Measurements from ENCODE around the gene NOXA1. TPM values are rescaled to one million over a fixed set of nuclear protein-coding genes. Genes with fewer than 3 reads are reported as not detected.

Gene NOXA1
- total and polyA plus RNA-seq, 2 donors (not counting 1 experiment from before 2014, with no cell fraction given) = 0.08 to 0.66 TPM

DNA sequence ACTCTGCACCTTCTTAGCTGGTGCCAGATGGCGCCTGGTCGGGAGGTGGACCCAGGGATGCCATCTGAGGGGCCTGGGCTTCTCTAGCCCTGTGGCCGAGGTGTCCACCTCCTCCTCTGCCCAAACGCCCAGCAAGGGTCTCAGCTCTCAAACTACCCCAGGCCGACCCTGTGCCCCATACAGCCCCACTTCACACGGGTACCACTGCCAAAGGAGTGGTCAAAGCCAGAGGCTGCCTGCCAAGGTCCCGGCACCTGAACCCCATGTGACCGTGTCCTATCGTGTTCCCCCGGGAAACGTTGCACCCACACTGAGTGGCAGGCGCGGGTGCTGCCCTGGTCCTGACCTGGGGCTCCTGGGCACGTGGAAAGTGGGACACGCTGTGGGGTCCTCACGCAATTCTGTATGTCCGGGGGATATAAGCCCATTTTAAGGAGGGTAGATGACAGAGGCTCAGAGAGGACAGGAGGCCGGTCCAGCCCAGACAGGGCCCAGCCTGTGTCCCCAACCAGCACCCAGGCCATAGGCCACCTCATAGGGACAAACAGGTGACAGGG is 16.0 kb downstream of the NOXA1 start:
- TF ChIP-seq, protein P1, sequence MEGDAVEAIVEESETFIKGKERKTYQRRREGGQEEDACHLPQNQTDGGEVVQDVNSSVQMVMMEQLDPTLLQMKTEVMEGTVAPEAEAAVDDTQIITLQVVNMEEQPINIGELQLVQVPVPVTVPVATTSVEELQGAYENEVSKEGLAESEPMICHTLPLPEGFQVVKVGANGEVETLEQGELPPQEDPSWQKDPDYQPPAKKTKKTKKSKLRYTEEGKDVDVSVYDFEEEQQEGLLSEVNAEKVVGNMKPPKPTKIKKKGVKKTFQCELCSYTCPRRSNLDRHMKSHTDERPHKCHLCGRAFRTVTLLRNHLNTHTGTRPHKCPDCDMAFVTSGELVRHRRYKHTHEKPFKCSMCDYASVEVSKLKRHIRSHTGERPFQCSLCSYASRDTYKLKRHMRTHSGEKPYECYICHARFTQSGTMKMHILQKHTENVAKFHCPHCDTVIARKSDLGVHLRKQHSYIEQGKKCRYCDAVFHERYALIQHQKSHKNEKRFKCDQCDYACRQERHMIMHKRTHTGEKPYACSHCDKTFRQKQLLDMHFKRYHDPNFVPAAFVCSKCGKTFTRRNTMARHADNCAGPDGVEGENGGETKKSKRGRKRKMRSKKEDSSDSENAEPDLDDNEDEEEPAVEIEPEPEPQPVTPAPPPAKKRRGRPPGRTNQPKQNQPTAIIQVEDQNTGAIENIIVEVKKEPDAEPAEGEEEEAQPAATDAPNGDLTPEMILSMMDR (conservative IDR thresholded peaks at IDR 0.05 in 1 of 2, IDR thresholded peaks at IDR 0.05 in 1 of 2; ENCODE audit: low read depth in 1 of 2, low read length in 2 of 2) = no peak
- TF ChIP-seq EZH2 (IDR thresholded peaks at IDR 0.05; ENCODE audit: low read length, missing control alignments) = no peak
- Histone ChIP-seq H3K36me3 (ENCODE audit: control insufficient read depth, insufficient read depth, low read length) (no peaks in the 10 kb centered on the region), H3K9me3 (ENCODE audit: control insufficient read depth, insufficient read depth, low read depth, low read length) (no peaks in the 10 kb centered on the region)

DNA sequence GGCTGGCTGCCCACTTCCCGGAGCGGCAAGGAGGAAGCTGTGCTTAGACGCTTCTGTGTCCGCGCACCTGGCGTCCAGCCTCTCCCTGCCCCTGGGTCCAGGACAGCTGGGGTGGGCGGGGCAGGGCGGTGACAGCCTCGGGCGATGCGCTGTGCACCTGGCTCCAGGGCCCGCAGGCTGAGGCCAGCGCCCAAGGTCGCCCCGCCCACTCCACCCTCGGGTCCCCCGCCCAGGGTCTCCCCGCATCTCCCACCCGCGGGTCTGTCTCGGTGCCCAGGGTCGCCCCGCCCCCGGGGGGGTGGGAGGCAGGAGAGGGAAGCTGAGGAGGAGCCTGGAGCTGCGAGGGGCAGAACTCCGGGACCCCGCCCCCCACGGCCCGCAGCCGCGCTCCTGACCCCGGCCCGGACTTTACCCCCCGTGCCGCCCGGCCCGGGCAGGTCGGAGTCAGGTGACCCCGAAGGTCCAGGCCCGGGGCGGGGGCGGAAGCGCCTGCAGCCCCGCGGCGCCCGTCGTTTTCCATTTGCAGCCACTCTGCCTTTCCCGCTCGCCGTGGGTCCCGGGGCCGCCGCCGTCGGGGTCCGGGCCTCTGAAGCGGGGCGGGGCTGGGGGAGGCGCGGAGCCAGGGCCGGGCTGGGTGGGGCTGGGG is 18.2 kb downstream of the NOXA1 start, which contains the start of gene ENTPD8:
ENTPD8 (minus strand) TSS at position 69 of the 646 bp plus-strand sequence. CDS start 3,072 bp downstream, outside the sequence.
- no peaks in the 10 kb centered on the region for H4K20me1 ChIP-seq (ENCODE audit: control insufficient read depth, extremely low read depth, insufficient read depth, low read length)
- no peaks in the 10 kb centered on the region for H3K36me3 ChIP-seq (ENCODE audit: control insufficient read depth, insufficient read depth, low read length)
- no peaks in the 10 kb centered on the region for H3K9me3 ChIP-seq (ENCODE audit: control insufficient read depth, insufficient read depth, low read depth, low read length)
- no peaks in the 10 kb centered on the region for H3K27me3 ChIP-seq (ENCODE audit: control insufficient read depth, insufficient read depth, low read length)
- H3K4me1 ChIP-seq (ENCODE audit: control insufficient read depth, extremely low read depth, insufficient read depth, low read length) = peaks cover 2% of the 10 kb centered on the region
- no peaks in the 10 kb centered on the region for H3K79me2 ChIP-seq (ENCODE audit: control insufficient read depth, insufficient read depth, low read length)
- DNase-seq (ENCODE audit: low read depth in 2 of 2) = no peak
- peak within 1 kb of the TSS in 1 of 4 experiments; percentile 39 for H3K4me3 ChIP-seq (replicated peaks in 1 of 4; ENCODE audit: control extremely low read depth in 1 of 4, insufficient read depth in 1 of 4, low read depth in 3 of 4, low read length in 4 of 4)
- H3K9ac ChIP-seq (ENCODE audit: insufficient read depth, low read length) = no peak within 1 kb of the TSS
- H3K27ac ChIP-seq (ENCODE audit: insufficient read depth, low read length) = no peak within 1 kb of the TSS
- TF ChIP-seq EZH2 (IDR thresholded peaks at IDR 0.05; ENCODE audit: low read length, missing control alignments) = no peak
- TF ChIP-seq, protein P1 (conservative IDR thresholded peaks at IDR 0.05 in 1 of 2, IDR thresholded peaks at IDR 0.05 in 1 of 2; ENCODE audit: low read depth in 1 of 2, low read length in 2 of 2) = no peak
- no peak within 1 kb of the TSS for H2AFZ ChIP-seq (ENCODE audit: low read length)
- H3K4me2 ChIP-seq (ENCODE audit: extremely low read depth, insufficient read depth, low read length) = peak within 1 kb of the TSS; percentile 51

More for the DNA sequence above, 16.0 kb downstream of the NOXA1 start:
- H4K20me1 ChIP-seq (ENCODE audit: control insufficient read depth, extremely low read depth, insufficient read depth, low read length) = no peaks in the 10 kb centered on the region
- H3K4me1 ChIP-seq (ENCODE audit: control insufficient read depth, extremely low read depth, insufficient read depth, low read length) = no peaks in the 10 kb centered on the region
- H3K79me2 ChIP-seq (ENCODE audit: control insufficient read depth, insufficient read depth, low read length) = no peaks in the 10 kb centered on the region
- no peak for DNase-seq (ENCODE audit: low read depth in 2 of 2)
- no peak overlapping the region for H3K4me2 ChIP-seq (ENCODE audit: extremely low read depth, insufficient read depth, low read length)
- no peak overlapping the region for H3K27ac ChIP-seq (ENCODE audit: insufficient read depth, low read length)
- no peak overlapping the region for H2AFZ ChIP-seq (ENCODE audit: low read length)
- no peak overlapping the region for H3K4me3 ChIP-seq (replicated peaks in 1 of 4; ENCODE audit: control extremely low read depth in 1 of 4, insufficient read depth in 1 of 4, low read depth in 3 of 4, low read length in 4 of 4)
- no peak overlapping the region for H3K9ac ChIP-seq (ENCODE audit: insufficient read depth, low read length)
- no peaks in the 10 kb centered on the region for H3K27me3 ChIP-seq (ENCODE audit: control insufficient read depth, insufficient read depth, low read length)

DNA sequence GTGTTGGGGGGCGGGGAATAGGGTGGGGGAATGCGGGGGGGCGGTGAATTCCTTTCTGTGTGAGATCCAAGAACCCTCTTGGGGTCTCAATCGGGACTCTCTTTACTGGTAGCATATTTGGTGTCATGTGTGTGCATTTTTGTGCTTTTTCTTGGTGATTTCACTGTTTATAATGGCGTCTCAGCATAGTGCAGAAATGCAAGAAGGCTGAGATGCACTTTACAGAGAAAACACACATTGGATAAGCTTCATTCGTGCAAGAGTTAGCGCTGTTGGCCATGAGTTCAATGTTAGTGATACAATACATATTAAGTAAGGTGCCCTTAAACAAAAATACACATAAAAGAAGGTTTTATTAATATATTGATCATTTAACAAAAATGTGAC is 18.7 kb downstream of the NOXA1 start:
- no peak for DNase-seq (ENCODE audit: low read depth in 2 of 2)
- Histone ChIP-seq H3K4me1 (ENCODE audit: control insufficient read depth, extremely low read depth, insufficient read depth, low read length) (peaks cover 2% of the 10 kb centered on the region), H3K79me2 (ENCODE audit: control insufficient read depth, insufficient read depth, low read length) (no peaks in the 10 kb centered on the region), H3K27me3 (ENCODE audit: control insufficient read depth, insufficient read depth, low read length) (no peaks in the 10 kb centered on the region), H2AFZ (ENCODE audit: low read length) (no peak overlapping the region), H3K9ac (ENCODE audit: insufficient read depth, low read length) (no peak overlapping the region), H3K27ac (ENCODE audit: insufficient read depth, low read length) (no peak overlapping the region), H3K36me3 (ENCODE audit: control insufficient read depth, insufficient read depth, low read length) (no peaks in the 10 kb centered on the region), H3K9me3 (ENCODE audit: control insufficient read depth, insufficient read depth, low read depth, low read length) (no peaks in the 10 kb centered on the region), H3K4me2 (ENCODE audit: extremely low read depth, insufficient read depth, low read length) (no peak overlapping the region), H4K20me1 (ENCODE audit: control insufficient read depth, extremely low read depth, insufficient read depth, low read length) (no peaks in the 10 kb centered on the region), H3K4me3 (replicated peaks in 1 of 4; ENCODE audit: control extremely low read depth in 1 of 4, insufficient read depth in 1 of 4, low read depth in 3 of 4, low read length in 4 of 4) (no peak overlapping the region)
- TF ChIP-seq, protein P1 (conservative IDR thresholded peaks at IDR 0.05 in 1 of 2, IDR thresholded peaks at IDR 0.05 in 1 of 2; ENCODE audit: low read depth in 1 of 2, low read length in 2 of 2) = no peak
- TF ChIP-seq EZH2 (IDR thresholded peaks at IDR 0.05; ENCODE audit: low read length, missing control alignments) = no peak

Data from fibroblast of lung (primary cell).